Measurements from ENCODE around the gene NHLH2. TPM values are rescaled to one million over a fixed set of nuclear protein-coding genes. Genes with fewer than 3 reads are reported as not detected.

Gene NHLH2
- total RNA-seq (not detected), total RNA-seq (0 to 0.23 reads per million in 2 donors)

DNA sequence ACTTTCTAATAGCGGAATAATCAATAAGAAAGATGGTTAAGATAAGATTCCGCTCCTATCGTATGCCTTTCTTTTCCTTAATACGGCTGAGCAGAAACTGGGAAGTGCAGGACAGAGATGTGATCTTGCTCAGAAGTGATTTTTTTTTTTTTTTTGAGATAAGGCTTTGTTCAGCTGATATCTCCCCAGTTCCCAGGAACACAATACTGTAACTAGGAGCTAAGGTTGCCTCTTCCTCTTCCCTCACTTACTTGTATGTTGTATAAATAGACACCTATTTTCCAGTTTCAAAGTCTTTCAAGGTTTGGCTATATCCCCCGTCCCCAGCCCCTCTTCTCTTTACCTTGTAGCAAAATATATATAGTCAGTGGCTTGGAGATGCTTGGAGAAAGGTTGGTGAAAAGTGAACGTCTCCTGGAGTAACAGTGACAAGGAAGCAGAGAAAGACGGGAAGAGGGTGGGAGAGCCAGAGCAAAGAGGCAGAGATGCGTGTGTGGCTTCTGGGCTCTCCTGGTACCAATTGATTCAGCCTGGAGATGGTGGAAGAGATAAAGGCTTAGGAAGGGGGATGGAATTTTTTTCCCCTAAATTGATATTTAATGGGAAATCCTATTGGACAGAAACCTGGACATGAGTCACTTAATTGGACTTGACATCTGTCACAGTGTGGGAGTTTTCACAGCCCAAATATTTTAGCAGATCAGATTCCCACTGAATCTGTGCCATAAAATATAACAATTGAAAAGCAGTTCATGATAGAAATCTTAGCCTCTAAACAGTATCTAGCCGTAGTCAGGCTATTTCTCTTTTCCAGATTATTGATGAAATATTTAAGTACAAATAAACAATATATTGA is at the start of gene NHLH2:
Gene NHLH2 (minus strand): TSS at position 522 of the 856 bp plus-strand sequence. CDS start 2,754 bp downstream, outside the sequence.
- H3K27me3 Mint-ChIP-seq: peaks cover 76% of the 10 kb centered on the region
- no peak within 1 kb of the TSS for H3K4me3 Mint-ChIP-seq
- ATAC-seq: no peak
- H3K9me3 ChIP-seq (ENCODE audit: control insufficient read depth, low read length, poor library complexity, severe bottlenecking): no peaks in the 10 kb centered on the region
- no peak for DNase-seq
- peaks cover 7% of the 10 kb centered on the region for H3K4me1 Mint-ChIP-seq
- H3K36me3 Mint-ChIP-seq (ENCODE audit: low read depth): peaks cover 5% of the 10 kb centered on the region
- no peak within 1 kb of the TSS for H3K27ac Mint-ChIP-seq

DNA sequence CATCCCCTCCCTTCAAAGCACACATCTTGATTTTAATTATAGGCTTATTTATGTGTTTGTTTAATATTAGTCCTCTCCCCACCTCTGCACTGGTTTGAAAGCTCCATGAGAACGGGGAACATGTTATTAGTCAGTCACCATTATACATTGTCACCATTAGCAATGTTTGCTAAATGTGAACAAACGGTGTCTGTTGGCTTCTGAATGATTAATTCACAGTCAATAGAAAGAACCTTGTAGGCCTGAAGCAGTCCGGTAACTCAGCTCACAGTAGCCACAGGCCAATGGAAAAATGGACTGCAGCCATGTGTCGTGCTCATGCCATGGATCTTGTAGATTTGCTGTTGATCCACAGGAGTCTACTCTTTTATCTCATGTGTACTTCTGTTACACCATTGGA is 49.7 kb upstream of the NHLH2 start:
- no peaks in the 10 kb centered on the region for H3K36me3 Mint-ChIP-seq (ENCODE audit: low read depth)
- H3K27ac Mint-ChIP-seq: no peak overlapping the region
- no peaks in the 10 kb centered on the region for H3K9me3 ChIP-seq (ENCODE audit: control insufficient read depth, low read length, poor library complexity, severe bottlenecking)
- ATAC-seq: no peak
- no peak for DNase-seq
- H3K4me3 Mint-ChIP-seq: no peak overlapping the region
- H3K27me3 Mint-ChIP-seq: peaks cover 31% of the 10 kb centered on the region
- no peaks in the 10 kb centered on the region for H3K4me1 Mint-ChIP-seq

DNA sequence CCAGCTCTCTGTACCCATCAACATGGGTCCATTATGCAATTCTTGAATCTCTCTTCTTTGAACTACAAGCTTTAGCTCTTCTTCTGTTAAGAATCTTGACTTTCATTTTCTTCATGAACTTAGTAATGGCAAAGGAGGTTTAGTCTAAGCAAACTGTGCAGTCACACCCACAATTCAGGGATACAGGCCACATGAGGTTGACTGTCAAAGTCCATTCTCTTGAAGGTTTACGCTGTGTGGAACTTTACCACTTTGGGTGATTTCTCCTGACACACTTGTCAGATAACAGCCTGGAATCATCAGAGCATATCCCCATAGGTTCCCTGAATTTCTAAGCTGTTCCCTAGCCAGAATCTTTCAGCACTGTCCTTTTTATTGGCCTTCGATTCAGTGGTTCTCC is 48.0 kb upstream of the NHLH2 start:
- Mint-ChIP-seq H3K4me1 (no peaks in the 10 kb centered on the region), H3K27me3 (peaks cover 31% of the 10 kb centered on the region), H3K4me3 (no peak overlapping the region), H3K36me3 (ENCODE audit: low read depth) (no peaks in the 10 kb centered on the region), H3K27ac (no peak overlapping the region)
- ATAC-seq (no peak), DNase-seq (no peak)
- no peaks in the 10 kb centered on the region for H3K9me3 ChIP-seq (ENCODE audit: control insufficient read depth, low read length, poor library complexity, severe bottlenecking)

GRCh38 chr1:115882913-115883902 is 42.3 kb upstream of the NHLH2 start:
- H3K36me3 Mint-ChIP-seq (ENCODE audit: low read depth): no peaks in the 10 kb centered on the region
- ATAC-seq (no peak), DNase-seq (no peak)
- H3K27me3 Mint-ChIP-seq: peaks cover 41% of the 10 kb centered on the region
- no peaks in the 10 kb centered on the region for H3K9me3 ChIP-seq (ENCODE audit: control insufficient read depth, low read length, poor library complexity, severe bottlenecking)
- no peak overlapping the region for H3K4me3 Mint-ChIP-seq
- no peaks in the 10 kb centered on the region for H3K4me1 Mint-ChIP-seq
- H3K27ac Mint-ChIP-seq: no peak overlapping the region

GRCh38 chr1:115880981-115881672 is 40.2 kb upstream of the NHLH2 start:
- H3K36me3 Mint-ChIP-seq (ENCODE audit: low read depth): no peaks in the 10 kb centered on the region
- H3K9me3 ChIP-seq (ENCODE audit: control insufficient read depth, low read length, poor library complexity, severe bottlenecking): no peaks in the 10 kb centered on the region
- no peak overlapping the region for H3K4me3 Mint-ChIP-seq
- H3K27me3 Mint-ChIP-seq: peaks cover 51% of the 10 kb centered on the region
- H3K4me1 Mint-ChIP-seq: no peaks in the 10 kb centered on the region
- ATAC-seq (no peak), DNase-seq (no peak)
- no peak overlapping the region for H3K27ac Mint-ChIP-seq

- Mint-ChIP-seq H3K36me3 (ENCODE audit: low read depth) (no peaks in the 10 kb centered on the region), H3K4me1 (no peaks in the 10 kb centered on the region), H3K27ac (no peak overlapping the region), H3K27me3 (peaks cover 61% of the 10 kb centered on the region), H3K4me3 (no peak overlapping the region)
- DNase-seq: no peak
- no peak for ATAC-seq
- no peaks in the 10 kb centered on the region for H3K9me3 ChIP-seq (ENCODE audit: control insufficient read depth, low read length, poor library complexity, severe bottlenecking)
Measured at GRCh38 chr1:115879977-115880376, 39.1 kb upstream of the NHLH2 start.

DNA sequence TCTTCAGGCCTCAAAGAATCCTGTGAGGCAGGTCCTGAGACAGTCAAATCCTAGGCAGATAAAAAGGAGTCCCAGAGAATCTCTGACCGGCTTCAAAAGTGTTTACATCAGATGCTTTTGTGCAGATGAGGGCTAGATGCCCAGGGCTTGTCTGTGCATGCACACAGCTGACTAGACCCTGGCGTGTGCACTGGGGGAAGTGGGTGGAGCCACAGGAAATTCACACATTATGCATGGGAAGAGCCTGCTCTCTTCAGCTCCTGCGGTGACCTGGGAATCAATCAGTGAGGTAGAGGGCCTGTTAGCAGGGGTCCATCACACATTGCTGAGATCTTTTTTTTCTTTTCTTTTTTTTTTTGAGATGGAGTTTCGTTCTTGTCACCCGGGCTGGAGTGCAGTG is 36.6 kb upstream of the NHLH2 start:
- ATAC-seq (no peak), DNase-seq (no peak)
- no peaks in the 10 kb centered on the region for H3K9me3 ChIP-seq (ENCODE audit: control insufficient read depth, low read length, poor library complexity, severe bottlenecking)
- Mint-ChIP-seq H3K27me3 (peaks cover 67% of the 10 kb centered on the region), H3K27ac (no peak overlapping the region), H3K4me3 (no peak overlapping the region), H3K36me3 (ENCODE audit: low read depth) (no peaks in the 10 kb centered on the region), H3K4me1 (no peaks in the 10 kb centered on the region)

GRCh38 chr1:115874904-115875303 is 34.0 kb upstream of the NHLH2 start:
- no peak overlapping the region for H3K4me3 Mint-ChIP-seq
- no peaks in the 10 kb centered on the region for H3K36me3 Mint-ChIP-seq (ENCODE audit: low read depth)
- no peak overlapping the region for H3K27ac Mint-ChIP-seq
- no peak for ATAC-seq
- H3K4me1 Mint-ChIP-seq: no peaks in the 10 kb centered on the region
- H3K9me3 ChIP-seq (ENCODE audit: control insufficient read depth, low read length, poor library complexity, severe bottlenecking): no peaks in the 10 kb centered on the region
- H3K27me3 Mint-ChIP-seq: peaks cover 69% of the 10 kb centered on the region
- DNase-seq: no peak

DNA sequence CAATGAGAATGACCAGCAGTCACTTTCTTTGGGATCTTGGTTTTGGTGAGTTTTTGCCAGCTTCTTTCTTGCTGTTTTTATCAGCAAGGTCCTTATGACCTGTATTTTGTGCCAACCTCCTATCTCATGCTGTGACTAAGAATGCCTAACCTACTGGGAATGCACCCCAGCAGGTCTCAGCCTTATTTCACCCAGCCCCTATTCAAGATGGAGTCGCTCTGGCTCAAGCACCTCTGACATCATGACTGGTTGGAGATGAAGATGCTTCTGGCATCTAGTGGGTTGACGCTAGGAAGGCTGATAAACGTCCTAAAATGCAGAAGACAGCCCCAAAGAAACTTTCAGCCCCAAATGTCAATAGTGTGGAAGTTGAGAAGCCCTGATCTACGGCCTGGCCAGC is 33.6 kb upstream of the NHLH2 start:
- no peak for DNase-seq
- Mint-ChIP-seq H3K36me3 (ENCODE audit: low read depth) (no peaks in the 10 kb centered on the region), H3K4me3 (no peak overlapping the region), H3K27ac (no peak overlapping the region), H3K4me1 (no peaks in the 10 kb centered on the region), H3K27me3 (peaks cover 69% of the 10 kb centered on the region)
- no peak for ATAC-seq
- no peaks in the 10 kb centered on the region for H3K9me3 ChIP-seq (ENCODE audit: control insufficient read depth, low read length, poor library complexity, severe bottlenecking)

DNA sequence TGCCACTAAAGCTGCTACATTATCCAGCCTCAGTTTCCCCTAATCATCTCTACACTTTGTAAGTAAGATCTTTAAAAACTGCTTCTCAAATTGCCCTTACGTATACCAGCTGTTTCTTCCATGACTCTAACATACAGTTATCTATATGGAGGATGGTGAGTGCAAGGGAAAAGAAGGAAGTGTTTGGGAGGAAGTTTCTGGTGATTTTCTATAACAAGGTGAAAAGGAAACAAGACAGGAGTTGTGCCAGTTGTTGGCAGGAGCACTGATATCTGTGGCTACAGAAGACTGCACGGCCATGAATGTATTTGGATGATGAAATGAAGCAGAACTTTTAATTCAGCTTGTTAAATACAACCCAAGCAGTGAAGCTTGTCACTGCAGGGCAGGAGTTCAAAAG is 32.3 kb upstream of the NHLH2 start:
- ATAC-seq: no peak
- peaks cover 57% of the 10 kb centered on the region for H3K27me3 Mint-ChIP-seq

GRCh38 chr1:115869064-115869463 is 28.1 kb upstream of the NHLH2 start:
- Mint-ChIP-seq H3K4me1 (no peaks in the 10 kb centered on the region), H3K27me3 (peaks cover 40% of the 10 kb centered on the region), H3K36me3 (ENCODE audit: low read depth) (no peaks in the 10 kb centered on the region), H3K4me3 (no peak overlapping the region), H3K27ac (no peak overlapping the region)
- no peak for DNase-seq
- no peaks in the 10 kb centered on the region for H3K9me3 ChIP-seq (ENCODE audit: control insufficient read depth, low read length, poor library complexity, severe bottlenecking)
- no peak for ATAC-seq

More for the DNA sequence above, 32.3 kb upstream of the NHLH2 start:
- no peaks in the 10 kb centered on the region for H3K9me3 ChIP-seq (ENCODE audit: control insufficient read depth, low read length, poor library complexity, severe bottlenecking)
- no peaks in the 10 kb centered on the region for H3K4me1 Mint-ChIP-seq
- no peak for DNase-seq
- H3K4me3 Mint-ChIP-seq: no peak overlapping the region
- H3K27ac Mint-ChIP-seq: no peak overlapping the region
- no peaks in the 10 kb centered on the region for H3K36me3 Mint-ChIP-seq (ENCODE audit: low read depth)

- no peak overlapping the region for H3K27ac Mint-ChIP-seq
- peaks cover 43% of the 10 kb centered on the region for H3K27me3 Mint-ChIP-seq
- ATAC-seq (no peak), DNase-seq (no peak)
- H3K36me3 Mint-ChIP-seq (ENCODE audit: low read depth): peaks cover 4% of the 10 kb centered on the region
- H3K4me3 Mint-ChIP-seq: no peak overlapping the region
- no peaks in the 10 kb centered on the region for H3K9me3 ChIP-seq (ENCODE audit: control insufficient read depth, low read length, poor library complexity, severe bottlenecking)
- no peaks in the 10 kb centered on the region for H3K4me1 Mint-ChIP-seq
Measured at GRCh38 chr1:115867216-115867615, 26.3 kb upstream of the NHLH2 start.
